HG02981 (cell line): Measurements from ENCODE around the gene ZDHHC14.

Source experiments
- ATAC-seq: cut with Tn5 transposase; IDR thresholded peaks from one replicate; pipeline ENCODE4 v1.9.1; 2021; ENCODE audit warnings: mild to moderate bottlenecking, moderate library complexity; ENCODE audit not compliant: unreplicated experiment

Gene ZDHHC14

GRCh38 chr6:157609556-157609955 is 228.6 kb downstream of the ZDHHC14 start:
- no peak for ATAC-seq

- no peak for ATAC-seq
Measured at GRCh38 chr6:157610451-157610999, 229.5 kb downstream of the ZDHHC14 start.

GRCh38 chr6:157611406-157611805 is 230.4 kb downstream of the ZDHHC14 start:
- no peak for ATAC-seq

- no peak for ATAC-seq
Measured at GRCh38 chr6:157613011-157613522, 232.1 kb downstream of the ZDHHC14 start.

GRCh38 chr6:157614026-157614568 is 233.1 kb downstream of the ZDHHC14 start:
- peak; percentile 91 for ATAC-seq

GRCh38 chr6:157615420-157615769 is 234.4 kb downstream of the ZDHHC14 start:
- no peak for ATAC-seq

- no peak for ATAC-seq
Measured at GRCh38 chr6:157615951-157616350, 235.0 kb downstream of the ZDHHC14 start.

- ATAC-seq = no peak
Measured at GRCh38 chr6:157620944-157621343, 240.0 kb downstream of the ZDHHC14 start.

GRCh38 chr6:157621406-157621805 is 240.4 kb downstream of the ZDHHC14 start:
- ATAC-seq = no peak

- ATAC-seq = no peak
Measured at GRCh38 chr6:157622427-157622826, 241.4 kb downstream of the ZDHHC14 start.

- ATAC-seq = no peak
Measured at GRCh38 chr6:157625111-157625510, 244.1 kb downstream of the ZDHHC14 start.

GRCh38 chr6:157625764-157626163 is 244.8 kb downstream of the ZDHHC14 start:
- ATAC-seq = no peak

- no peak for ATAC-seq
Measured at GRCh38 chr6:157627195-157627966, 246.4 kb downstream of the ZDHHC14 start.

- ATAC-seq = no peak
Measured at GRCh38 chr6:157628463-157628862, 247.5 kb downstream of the ZDHHC14 start.

- ATAC-seq = no peak
Measured at GRCh38 chr6:157629220-157629619, 248.2 kb downstream of the ZDHHC14 start.

GRCh38 chr6:157630463-157631080 is 249.6 kb downstream of the ZDHHC14 start:
- no peak for ATAC-seq

- no peak for ATAC-seq
Measured at GRCh38 chr6:157631412-157631811, 250.4 kb downstream of the ZDHHC14 start.

GRCh38 chr6:157631838-157632614 is 251.0 kb downstream of the ZDHHC14 start:
- ATAC-seq = no peak

GRCh38 chr6:157632821-157633220 is 251.8 kb downstream of the ZDHHC14 start:
- ATAC-seq = no peak

GRCh38 chr6:157634546-157634945 is 253.6 kb downstream of the ZDHHC14 start:
- ATAC-seq = no peak
